HEK293T (cell line): Measurements from ENCODE around the gene PROS1.

Source experiments
- CTCF ChIA-PET: fragments of 350-600 bp; formaldehyde crosslinking; extraction: SDS; loops from one replicate; lab custom pipeline; 2021; ENCODE audit warnings: antibody characterized with exemption, inconsistent platforms; lab: Yijun Ruan, JAX
- POLR2A ChIA-PET: fragments of 350-600 bp; formaldehyde crosslinking; extraction: SDS; loops from one replicate; lab custom pipeline; 2020; ENCODE audit warnings: antibody characterized with exemption, inconsistent platforms; lab: Yijun Ruan, JAX
- DNase-seq: peaks from one replicate; pipeline ENCODE4 v3.0.0; 2012; ENCODE audit warnings: mixed read lengths; ENCODE audit errors: extremely low spot score
- ARNT ChIP-seq: fragments of 450-650 bp; IDR thresholded peaks from 2 replicates; pipeline ENCODE4 v1.6.1; 2017; ENCODE audit warnings: mild to moderate bottlenecking
- BHLHE40 ChIP-seq: fragments of 450-650 bp; IDR thresholded peaks from 2 replicates; pipeline ENCODE4 v1.6.1; 2016; ENCODE audit warnings: mild to moderate bottlenecking, moderate library complexity, borderline replicate concordance
- CTBP1 ChIP-seq: fragments of 450-650 bp; IDR thresholded peaks from 2 replicates; pipeline ENCODE4 v1.6.1; 2016; ENCODE audit warnings: borderline replicate concordance
- ELF4 ChIP-seq: fragments of 450-650 bp; IDR thresholded peaks from 2 replicates; pipeline ENCODE4 v1.6.1; 2017; ENCODE audit warnings: antibody characterized with exemption
- FOXA1 ChIP-seq: fragments of 450-650 bp; IDR thresholded peaks from 2 replicates; pipeline ENCODE4 v1.6.1; 2016; ENCODE audit warnings: mild to moderate bottlenecking
- FOXK2 ChIP-seq: fragments of 450-650 bp; IDR thresholded peaks from 2 replicates; pipeline ENCODE4 v1.6.1; 2016; ENCODE audit warnings: mild to moderate bottlenecking
- FOXM1 ChIP-seq: fragments of 450-650 bp; IDR thresholded peaks from 2 replicates; pipeline ENCODE4 v1.6.1; 2017; ENCODE audit warnings: mild to moderate bottlenecking, borderline replicate concordance
- HDGF ChIP-seq: fragments of 450-650 bp; IDR thresholded peaks from 2 replicates; pipeline ENCODE4 v1.6.1; 2017; ENCODE audit warnings: antibody characterized with exemption, borderline replicate concordance
- L3MBTL2 ChIP-seq: fragments of 450-650 bp; conservative IDR thresholded peaks from 2 replicates; pipeline ENCODE4 v1.6.1; 2016; ENCODE audit warnings: mild to moderate bottlenecking
- LEF1 ChIP-seq: fragments of 450-650 bp; IDR thresholded peaks from 2 replicates; pipeline ENCODE4 v1.6.1; 2017; ENCODE audit warnings: mild to moderate bottlenecking, borderline replicate concordance
- NFRKB ChIP-seq: fragments of 450-650 bp; IDR thresholded peaks from 2 replicates; pipeline ENCODE4 v1.6.1; 2016; ENCODE audit warnings: mild to moderate bottlenecking, moderate library complexity
- SP1 ChIP-seq: fragments of 450-650 bp; IDR thresholded peaks from 2 replicates; pipeline ENCODE4 v1.6.1; 2017
- SUZ12 ChIP-seq: fragments of 450-650 bp; IDR thresholded peaks from 2 replicates; pipeline ENCODE4 v1.6.1; 2016; ENCODE audit warnings: mild to moderate bottlenecking
- TARDBP ChIP-seq: fragments of 450-650 bp; IDR thresholded peaks from 2 replicates; pipeline ENCODE4 v1.6.1; 2016
- ZNF384 ChIP-seq: fragments of 450-650 bp; IDR thresholded peaks from 2 replicates; pipeline ENCODE4 v1.6.1; 2016
- TF ChIP-seq, protein P1 (sequence below): fragments of 450-650 bp; IDR thresholded peaks from 2 replicates; pipeline ENCODE4 v1.6.1; 2016

The PROS1 gene

DNA sequence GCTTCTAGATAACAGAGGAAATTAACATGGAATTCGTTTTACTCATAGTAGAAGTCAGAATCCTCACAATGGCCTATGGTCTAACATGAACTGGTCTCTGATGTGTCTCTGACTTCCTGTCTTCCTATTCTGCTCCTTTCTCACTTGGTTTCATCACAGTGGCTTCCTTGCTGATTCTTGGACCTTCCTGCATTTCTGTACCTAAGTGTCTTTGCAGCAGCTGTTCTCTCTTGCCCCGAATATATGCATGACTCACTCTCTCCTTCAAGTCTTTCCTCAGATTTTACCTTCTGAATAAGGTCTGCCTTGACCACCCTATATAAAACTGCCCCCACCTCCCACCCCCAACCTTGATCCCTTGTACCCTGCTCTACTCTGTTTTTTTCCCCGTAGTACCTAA lies 20.4 kb upstream of the PROS1 start:
- ChIA-PET POLR2A (no interaction called here), CTCF (interaction anchor here (0.7 kb wide), 1 partner anchor 9 kb away, joined by 3 read pairs; no protein-coding TSS in a partner anchor)
- TF ChIP-seq L3MBTL2: no peak
- no peak for TF ChIP-seq TARDBP
- TF ChIP-seq BHLHE40: no peak
- no peak for TF ChIP-seq SP1
- DNase-seq: no peak

GRCh38 chr3:93992207-93992606 lies 18.5 kb upstream of the PROS1 start:
- DNase-seq: no peak
- POLR2A ChIA-PET: no interaction called here
- TF ChIP-seq SP1: no peak
- TF ChIP-seq, protein P1, sequence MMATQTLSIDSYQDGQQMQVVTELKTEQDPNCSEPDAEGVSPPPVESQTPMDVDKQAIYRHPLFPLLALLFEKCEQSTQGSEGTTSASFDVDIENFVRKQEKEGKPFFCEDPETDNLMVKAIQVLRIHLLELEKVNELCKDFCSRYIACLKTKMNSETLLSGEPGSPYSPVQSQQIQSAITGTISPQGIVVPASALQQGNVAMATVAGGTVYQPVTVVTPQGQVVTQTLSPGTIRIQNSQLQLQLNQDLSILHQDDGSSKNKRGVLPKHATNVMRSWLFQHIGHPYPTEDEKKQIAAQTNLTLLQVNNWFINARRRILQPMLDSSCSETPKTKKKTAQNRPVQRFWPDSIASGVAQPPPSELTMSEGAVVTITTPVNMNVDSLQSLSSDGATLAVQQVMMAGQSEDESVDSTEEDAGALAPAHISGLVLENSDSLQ: peak; percentile 80
- CTCF ChIA-PET: no interaction called here

GRCh38 chr3:93991631-93992030 lies 17.9 kb upstream of the PROS1 start:
- TF ChIP-seq ELF4: no peak
- no peak for DNase-seq
- ChIA-PET POLR2A (interaction anchor here (1.3 to 2.1 kb wide), 2 partner anchors 18 to 71 kb away, joined by 5 to 8 read pairs; partner anchors contain the start of genes DHFR2, NSUN3 and PROS1), CTCF (no interaction called here)

DNA sequence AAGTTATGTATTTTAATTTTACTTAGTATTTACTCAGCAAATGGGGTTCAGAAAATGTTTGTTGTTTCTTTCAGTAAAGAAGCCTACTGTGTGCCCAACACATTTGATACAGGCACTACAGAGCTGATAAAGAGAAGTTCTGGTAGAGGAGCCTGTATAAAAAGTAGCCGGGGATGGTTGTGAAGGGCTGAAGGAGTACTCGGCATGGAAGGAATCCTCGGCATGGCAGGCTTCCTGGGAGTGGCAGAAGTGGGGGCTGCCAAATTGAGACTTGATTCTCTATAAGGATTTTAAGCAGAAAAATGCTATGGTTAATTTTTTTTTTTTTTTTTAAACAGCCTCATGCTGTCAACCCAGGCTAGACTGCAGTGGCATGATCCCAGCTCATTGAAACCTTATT lies 15.5 kb upstream of the PROS1 start:
- TF ChIP-seq ARNT (no peak), TARDBP (no peak), FOXA1 (no peak), SP1 (no peak), NFRKB (no peak), BHLHE40 (no peak), HDGF (no peak), CTBP1 (no peak), LEF1 (no peak), FOXK2 (no peak), L3MBTL2 (no peak), ELF4 (no peak), ZNF384 (no peak), FOXM1 (no peak), SUZ12 (no peak)
- TF ChIP-seq, protein P1: no peak
- ChIA-PET CTCF (interaction anchor here (0.9 kb wide), 1 partner anchor 177 kb away, joined by 5 read pairs; no protein-coding TSS in a partner anchor), POLR2A (interaction anchor here (0.6 to 2.2 kb wide), 6 partner anchors 9 to 76 kb away, joined by 3 to 15 read pairs (median 6); partner anchors contain the start of genes ARL13B, DHFR2, NSUN3 and PROS1)
- no peak for DNase-seq

DNA sequence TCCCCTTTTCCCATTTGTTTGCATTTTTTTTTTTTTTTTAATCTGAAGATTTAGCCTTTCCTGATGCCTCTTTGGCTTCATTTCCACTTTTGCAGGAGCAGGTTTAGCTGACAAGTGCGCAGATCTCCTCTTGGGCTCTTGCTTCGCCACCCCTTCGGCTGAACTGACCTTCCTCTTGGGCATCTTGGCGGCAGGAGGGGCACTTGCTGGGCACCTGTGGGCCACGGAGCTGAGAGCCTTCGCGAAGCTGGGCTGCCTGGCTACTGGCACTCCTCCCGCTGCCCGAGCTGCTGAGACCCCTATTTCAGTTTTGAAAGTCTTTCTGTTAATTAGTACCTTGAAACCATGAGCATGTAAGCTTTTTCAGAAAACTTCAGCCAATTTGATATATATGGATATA lies 15.1 kb upstream of the PROS1 start:
- DNase-seq: no peak
- POLR2A ChIA-PET: interaction anchor here (1.1 to 2.2 kb wide), 4 partner anchors 9 to 74 kb away, joined by 4 to 15 read pairs (median 9); partner anchors contain the start of genes ARL13B, DHFR2, NSUN3 and PROS1
- TF ChIP-seq ELF4 (no peak), BHLHE40 (no peak), ARNT (no peak), HDGF (no peak), NFRKB (no peak), FOXM1 (no peak), SP1 (no peak), ZNF384 (no peak), FOXK2 (no peak), FOXA1 (no peak), LEF1 (no peak)
- CTCF ChIA-PET: no interaction called here

GRCh38 chr3:93988283-93988682 lies 14.6 kb upstream of the PROS1 start:
- POLR2A ChIA-PET: interaction anchor here (1.3 to 2.2 kb wide), 4 partner anchors 8 to 75 kb away, joined by 4 to 15 read pairs (median 7); partner anchors contain the start of genes ARL13B, DHFR2, NSUN3 and PROS1
- no peak for DNase-seq
- no peak for TF ChIP-seq LEF1
- no peak for TF ChIP-seq SUZ12
- TF ChIP-seq, protein P1: no peak
- CTCF ChIA-PET: no interaction called here

- no peak for DNase-seq
- POLR2A ChIA-PET: interaction anchor here (1.6 kb wide), 1 partner anchor 78 kb away, joined by 7 read pairs; the partner anchor contains the start of genes DHFR2 and NSUN3
- TF ChIP-seq, protein P1: peak; percentile 44; the same call in 1 of the 2 replicates
- no peak for TF ChIP-seq FOXA1
- CTCF ChIA-PET: no interaction called here
Observed at GRCh38 chr3:93984618-93985017, 10.9 kb upstream of the PROS1 start.
